Effector CD8-positive, alpha-beta T cell (primary cell): ENCODE measurements around the gene ZNF672.
"Not testable (repeated sequence)": the region's sequence is repeated elsewhere in the genome, so short reads cannot be mapped to it uniquely, and the experiment has no call there.

Source experiments
- DNase-seq: peaks from one replicate; lab custom pipeline; 2025; lab: John Stamatoyannopoulos, UW

ZNF672 gene

DNA sequence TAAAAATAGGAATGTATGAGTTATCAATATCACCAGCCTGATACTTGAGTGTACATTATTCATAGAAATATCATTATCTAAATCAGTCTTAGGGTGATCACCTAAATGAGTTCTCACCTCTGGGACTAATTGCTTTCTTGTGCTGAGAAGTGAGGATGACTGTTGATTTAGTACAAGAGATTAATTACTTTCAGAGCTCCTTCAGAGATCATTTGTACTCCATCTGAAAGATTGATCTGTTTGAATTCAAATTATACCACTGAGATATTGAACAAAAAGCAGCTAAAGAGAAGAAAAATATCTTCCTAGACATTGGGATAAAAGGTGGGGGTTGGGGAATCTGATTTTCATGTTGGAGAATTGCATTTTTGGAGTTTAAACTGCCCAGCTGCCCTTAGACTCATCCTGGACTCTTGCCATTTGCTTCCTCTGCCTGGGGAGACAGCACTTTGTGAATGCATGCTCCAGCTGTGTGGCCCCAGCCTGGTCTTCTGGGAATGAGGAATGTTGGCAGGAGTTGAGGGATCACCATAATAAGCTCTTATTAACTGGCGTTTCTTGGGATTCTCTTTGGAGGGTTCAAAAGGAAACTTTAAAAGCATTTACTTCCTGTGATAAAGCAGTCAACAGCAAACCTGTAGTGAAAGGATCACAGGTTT is 48.3 kb downstream of the ZNF672 start:
- DNase-seq, result no peak

DNA sequence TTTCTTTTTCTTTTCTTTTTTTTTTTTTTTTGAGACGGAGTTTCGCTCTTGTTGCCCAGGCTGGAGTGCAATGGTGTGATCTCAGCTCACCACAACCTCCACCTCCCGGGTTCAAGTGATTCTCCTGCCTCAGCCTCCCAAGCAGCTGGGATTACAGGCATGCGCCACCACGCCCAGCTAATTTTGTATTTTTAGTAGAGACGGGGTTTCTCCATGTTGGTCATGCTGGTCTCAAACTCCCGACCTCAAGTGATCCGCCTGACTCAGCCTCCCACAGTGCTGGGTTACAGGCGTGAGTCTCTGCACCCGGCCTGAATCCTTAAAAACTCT is 51.9 kb downstream of the ZNF672 start:
- not testable (repeated sequence) for DNase-seq

DNA sequence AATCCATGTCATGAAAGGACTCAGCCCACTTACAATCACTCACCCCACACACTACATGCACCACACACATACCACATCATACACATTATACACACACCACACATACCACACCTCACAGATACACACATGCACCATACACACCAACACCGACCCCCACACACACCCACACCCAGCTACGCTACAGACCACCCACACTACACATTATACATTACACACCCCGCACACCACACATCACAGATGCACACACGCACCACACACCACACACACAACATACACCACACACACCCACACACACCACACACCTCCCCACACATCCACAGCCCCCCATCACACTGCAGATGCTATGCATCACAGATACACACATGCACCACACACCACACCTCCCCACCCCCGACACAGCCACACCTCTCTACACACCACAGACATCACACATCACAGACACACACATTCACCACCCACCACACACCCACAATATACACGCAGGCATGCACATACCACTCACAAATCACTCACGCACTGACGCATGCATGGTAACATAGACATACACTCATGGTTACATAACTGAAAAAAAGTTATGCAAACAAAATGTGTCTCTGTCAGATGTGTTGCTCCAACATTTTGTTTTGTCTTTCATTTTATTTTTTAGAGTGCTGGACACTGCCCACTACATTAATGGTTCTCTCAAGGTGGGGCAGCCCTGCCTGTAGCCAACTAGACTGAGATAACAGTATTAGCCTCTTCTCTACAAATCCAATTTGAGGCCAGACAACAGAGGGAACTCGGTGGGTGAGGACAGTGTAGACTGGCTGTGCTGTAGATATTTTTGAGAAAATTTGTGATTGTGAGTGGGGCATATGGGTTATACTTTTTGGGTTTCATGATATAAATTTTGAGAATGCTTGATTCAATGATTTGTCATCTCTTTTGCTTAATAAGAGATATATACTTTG is 52.8 kb downstream of the ZNF672 start:
- no peak for DNase-seq

DNA sequence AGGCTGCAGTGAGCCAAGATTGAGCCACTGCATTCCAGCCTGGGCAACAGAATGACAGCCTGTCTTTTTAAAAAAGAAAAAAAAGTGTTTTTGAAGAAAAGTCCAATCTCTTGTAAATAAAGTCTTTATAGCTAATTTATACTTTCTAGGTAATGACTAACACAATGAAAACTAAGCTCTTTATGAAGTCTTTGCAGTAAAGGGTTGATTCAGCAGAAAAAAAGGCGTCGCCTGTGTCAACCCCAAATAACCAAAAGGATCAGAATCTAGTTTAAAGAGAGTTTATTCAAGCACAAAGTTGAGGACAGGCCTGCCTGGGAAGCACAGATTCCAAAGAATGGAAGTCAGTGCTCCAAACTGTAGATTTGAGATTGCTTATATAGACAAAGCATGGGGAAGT is 53.7 kb downstream of the ZNF672 start:
- no peak for DNase-seq

DNA sequence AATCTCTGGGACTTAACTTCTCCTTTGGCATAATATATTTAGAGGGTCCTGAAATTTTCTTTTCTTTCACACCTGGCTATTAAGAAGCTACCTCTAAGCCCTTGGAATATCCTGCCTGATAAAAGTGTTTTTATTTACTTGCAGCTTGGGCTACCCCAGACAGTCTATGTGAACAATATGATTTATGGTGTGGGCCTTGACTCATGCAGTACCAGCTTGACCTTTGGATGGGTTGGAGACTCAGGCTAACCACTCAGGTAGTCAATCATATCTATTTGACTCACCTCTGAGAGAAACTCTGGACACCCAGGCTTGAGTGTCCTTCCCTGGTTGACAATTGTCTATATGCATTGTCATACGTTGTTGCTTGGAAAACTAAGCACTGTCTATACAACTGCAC is 54.6 kb downstream of the ZNF672 start:
- no peak for DNase-seq

DNA sequence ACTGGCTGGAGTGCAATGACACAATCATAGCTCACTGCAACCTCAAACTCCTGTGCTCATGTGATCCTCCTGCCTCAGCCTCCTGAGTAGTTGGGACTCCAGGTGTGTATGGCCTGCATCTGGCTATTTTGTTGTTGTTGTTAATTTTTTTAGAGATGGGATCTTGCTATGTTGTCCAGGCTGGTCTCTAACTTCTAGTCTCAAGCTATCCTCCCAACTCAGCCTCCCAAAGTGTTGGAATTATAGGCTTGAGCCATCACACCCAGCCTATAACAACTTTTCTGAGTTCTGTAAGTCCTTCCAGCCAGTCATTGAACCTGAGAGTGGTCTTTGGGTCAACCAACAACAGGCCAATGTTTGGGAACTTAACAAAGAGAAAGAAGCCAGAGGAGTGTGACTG is 56.8 kb downstream of the ZNF672 start:
- DNase-seq, result no peak

DNA sequence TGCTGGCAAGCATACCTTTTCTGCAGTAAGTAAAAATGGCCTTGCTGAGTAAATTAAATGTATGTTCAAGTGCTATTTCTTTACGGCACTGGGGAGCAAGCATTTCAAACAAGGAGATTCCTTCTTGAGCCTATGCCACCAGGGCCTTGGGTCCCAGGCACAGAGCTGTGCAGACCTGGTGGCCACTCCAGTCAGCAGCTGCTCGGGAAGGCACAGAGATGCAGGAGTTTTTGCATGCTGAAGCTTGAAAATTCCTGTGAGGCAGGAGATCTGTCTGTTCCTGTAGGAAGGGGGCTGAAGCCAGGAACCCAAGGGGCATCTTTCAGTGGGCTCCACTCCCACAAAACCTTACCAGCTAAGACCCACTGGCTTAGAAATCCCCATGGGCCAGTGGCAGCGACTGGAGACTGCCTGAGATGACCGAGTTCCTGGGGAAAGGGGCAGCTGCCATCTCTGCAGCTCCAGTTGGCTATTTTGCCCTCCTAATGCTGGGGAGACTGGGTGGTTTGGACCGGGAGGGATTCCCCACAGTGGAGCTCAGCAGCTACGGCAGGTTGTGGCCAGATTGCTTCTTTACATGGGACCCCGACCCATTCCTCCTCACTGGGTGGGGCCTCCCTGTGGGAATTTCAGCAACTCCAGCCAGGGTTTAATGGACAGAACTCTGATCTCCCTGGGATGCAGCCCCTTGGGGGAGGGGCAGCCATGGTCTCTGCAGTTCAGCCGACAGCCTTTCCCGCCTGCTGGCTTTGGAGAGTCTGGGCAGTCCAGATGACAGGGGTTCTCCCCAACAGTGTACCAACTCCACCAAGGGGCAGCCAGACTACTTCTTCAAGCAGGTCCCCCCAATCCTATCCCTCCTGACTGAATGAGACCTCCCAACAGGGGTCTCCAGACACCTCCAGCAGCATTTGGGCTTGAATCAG is 59.7 kb downstream of the ZNF672 start:
- DNase-seq, result no peak
